ENCODE measurements around the gene NRG3. TPM values are rescaled to one million over a fixed set of nuclear protein-coding genes. Genes with fewer than 3 reads are reported as not detected.

NRG3 gene
- total and polyA plus RNA-seq, 5 experiments from 2014 or later, result not detected

DNA sequence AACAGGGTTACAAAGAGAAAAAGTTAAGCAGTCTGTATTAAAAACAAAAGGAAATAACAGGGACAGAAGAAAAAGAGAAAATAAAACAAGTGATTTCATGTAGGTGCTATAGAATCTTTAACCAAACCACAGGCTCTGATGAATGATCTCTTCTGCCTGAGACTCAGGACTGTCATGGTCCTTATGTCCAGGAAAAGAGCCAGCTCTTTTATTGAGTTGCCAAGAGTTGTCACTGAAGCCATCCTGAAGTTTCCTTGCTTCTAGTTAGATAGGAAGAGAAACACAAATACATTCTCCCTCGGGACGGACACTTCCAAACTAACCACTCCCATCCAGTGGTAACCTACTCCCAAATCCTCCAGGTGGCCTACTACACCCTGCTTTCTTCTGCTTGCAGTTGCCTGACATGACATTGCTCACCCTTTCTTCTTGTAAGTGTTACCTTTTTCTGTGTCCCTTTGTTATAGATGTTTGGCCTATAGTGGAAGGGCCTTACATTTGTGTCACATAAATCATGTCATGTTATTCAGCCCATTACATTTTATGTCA is 346.7 kb downstream of the NRG3 start:
- H3K4me1 Mint-ChIP-seq, result no peaks in the 10 kb centered on the region

DNA sequence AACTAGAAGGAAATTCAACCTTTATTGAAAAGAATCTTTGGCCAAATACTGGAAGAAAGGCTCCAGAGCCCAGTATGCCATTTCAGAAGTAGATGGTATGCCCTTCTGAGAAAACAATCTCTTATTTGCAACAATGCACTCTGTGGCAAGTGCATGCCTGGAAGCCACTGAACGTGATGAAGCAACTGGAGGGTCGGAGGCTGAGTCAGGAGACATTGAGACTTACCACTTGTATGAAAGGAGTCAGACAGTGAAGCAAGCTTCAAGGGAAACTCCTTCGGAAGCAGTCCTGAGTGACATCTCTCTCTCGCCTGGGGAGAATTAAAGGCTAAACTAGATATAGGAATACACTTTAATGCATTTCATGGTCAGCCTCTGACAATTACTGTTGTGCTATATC is 353.7 kb downstream of the NRG3 start:
- DNase-seq, result no peak
- ATAC-seq, result no peak
- peaks cover 1 to 20% (median 8%) of the 10 kb centered on the region in 9 donors for H3K9me3 Mint-ChIP-seq
- POLR2A ChIA-PET, result no interaction called here
- no peaks in the 10 kb centered on the region for H3K4me1 Mint-ChIP-seq
- H3K4me3 Mint-ChIP-seq, result no peak overlapping the region
- H3K36me3 Mint-ChIP-seq, result no peaks in the 10 kb centered on the region
- H3K27me3 Mint-ChIP-seq, result no peaks in the 10 kb centered on the region
- H3K27ac Mint-ChIP-seq, result no peak overlapping the region

More for the DNA sequence above, 346.7 kb downstream of the NRG3 start:
- Mint-ChIP-seq H3K27ac (no peak overlapping the region), H3K27me3 (no peaks in the 10 kb centered on the region), H3K36me3 (no peaks in the 10 kb centered on the region), H3K9me3 (peaks cover 0 to 3% (median 0%) of the 10 kb centered on the region in 9 donors), H3K4me3 (no peak overlapping the region)
- POLR2A ChIA-PET, result no interaction called here
- DNase-seq, result no peak
- no peak for ATAC-seq

DNA sequence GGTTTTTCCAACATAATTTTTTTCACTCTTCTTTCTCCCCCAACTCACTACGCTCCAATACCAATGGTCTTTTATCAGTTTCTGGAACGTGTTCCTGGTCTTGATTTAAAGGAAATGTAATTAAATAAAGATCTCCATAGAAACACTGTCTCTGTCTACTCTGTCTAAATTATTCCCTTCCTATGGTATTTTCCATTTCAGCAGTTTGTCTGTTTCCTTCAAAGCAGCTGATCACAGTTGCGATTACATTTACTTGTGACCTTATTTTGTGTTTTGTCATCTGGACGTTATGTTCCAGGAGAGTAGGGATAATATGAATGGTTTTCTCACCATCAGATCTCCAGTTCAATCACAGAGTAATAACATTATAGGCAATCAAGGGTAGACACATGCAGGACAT is 359.2 kb downstream of the NRG3 start:
- POLR2A ChIA-PET, result no interaction called here

DNA sequence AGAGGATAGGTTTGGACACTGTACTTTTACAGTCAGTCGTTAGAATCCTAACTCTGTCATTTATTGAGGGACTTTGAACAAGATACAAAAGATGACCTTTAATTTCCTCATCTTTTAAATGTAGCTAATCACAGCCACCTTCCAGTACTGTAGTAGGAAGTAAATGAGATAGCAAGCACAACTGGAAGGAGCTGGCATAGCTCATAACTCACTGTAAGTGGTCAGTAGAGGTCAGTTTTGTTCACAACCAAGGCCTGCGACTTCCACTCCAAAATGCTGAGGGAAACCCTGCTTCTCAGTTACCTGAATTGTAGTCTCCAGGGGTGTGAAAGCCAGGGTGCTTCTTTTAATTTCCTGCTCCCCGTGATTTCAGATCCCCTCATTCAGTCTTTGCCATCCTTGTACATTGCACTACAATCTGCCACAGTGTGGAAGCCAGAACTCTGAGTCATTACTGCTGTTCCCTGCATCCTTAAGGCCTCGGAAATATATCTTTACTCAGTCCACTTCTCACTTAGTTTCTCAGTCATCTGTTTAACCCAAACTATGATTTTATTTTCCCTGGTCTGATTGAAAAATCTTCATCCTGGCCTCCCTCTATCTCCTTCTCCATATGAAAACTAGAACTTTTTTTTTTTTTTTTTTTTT is 361.2 kb downstream of the NRG3 start:
- H3K4me1 Mint-ChIP-seq, result no peaks in the 10 kb centered on the region
- POLR2A ChIA-PET, result no interaction called here
- peaks cover 0 to 19% (median 12%) of the 10 kb centered on the region in 9 donors for H3K9me3 Mint-ChIP-seq
- no peak overlapping the region for H3K4me3 Mint-ChIP-seq
- no peak overlapping the region for H3K27ac Mint-ChIP-seq
- H3K27me3 Mint-ChIP-seq, result no peaks in the 10 kb centered on the region
- ATAC-seq, result no peak
- H3K36me3 Mint-ChIP-seq, result no peaks in the 10 kb centered on the region
- no peak for DNase-seq

More for the DNA sequence above, 359.2 kb downstream of the NRG3 start:
- H3K27me3 Mint-ChIP-seq, result no peaks in the 10 kb centered on the region
- ATAC-seq (no peak), DNase-seq (no peak)
- H3K27ac Mint-ChIP-seq, result no peak overlapping the region
- no peak overlapping the region for H3K4me3 Mint-ChIP-seq
- H3K36me3 Mint-ChIP-seq, result no peaks in the 10 kb centered on the region
- H3K4me1 Mint-ChIP-seq, result no peaks in the 10 kb centered on the region
- H3K9me3 Mint-ChIP-seq, result peaks cover 2 to 21% (median 14%) of the 10 kb centered on the region in 9 donors

DNA sequence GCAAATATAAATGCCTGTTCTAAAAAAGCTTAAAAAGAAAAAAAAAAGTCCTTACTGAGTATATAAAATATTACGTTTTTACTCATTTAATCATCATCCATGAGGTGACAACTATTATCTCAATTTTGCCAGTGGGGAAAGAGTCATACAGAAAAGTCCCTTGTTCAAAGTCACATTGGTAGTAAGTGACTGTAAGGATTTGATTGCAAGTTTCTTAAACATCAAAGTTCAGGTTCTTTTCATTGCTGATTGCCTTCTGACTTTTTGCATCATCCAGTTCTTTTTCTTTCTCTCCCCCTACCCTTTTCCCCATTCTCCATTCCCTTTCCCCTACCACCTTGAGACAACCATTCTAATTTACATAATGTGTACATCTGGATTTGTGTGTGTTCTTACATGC is 363.3 kb downstream of the NRG3 start:
- no peak for ATAC-seq
- no peak overlapping the region for H3K4me3 Mint-ChIP-seq

DNA sequence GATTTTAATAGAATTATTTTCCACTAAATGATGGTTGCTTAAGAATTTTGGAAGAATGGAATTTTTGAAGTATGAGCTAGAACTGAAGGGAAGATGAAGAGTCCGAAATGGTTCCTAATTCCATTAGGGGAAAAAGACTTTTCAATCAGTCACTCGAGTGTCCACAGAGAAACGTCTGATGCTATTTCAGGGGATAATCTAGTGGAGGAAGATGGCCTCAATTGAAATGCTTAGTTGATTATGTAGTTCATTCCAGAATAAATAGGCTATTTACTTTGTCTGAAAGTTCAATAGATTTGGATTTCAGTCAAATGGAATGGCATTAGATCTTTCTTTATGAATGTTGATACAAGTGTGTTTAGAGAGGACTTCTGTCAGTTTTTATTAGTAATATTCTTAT is 365.4 kb downstream of the NRG3 start:
- ATAC-seq (no peak), DNase-seq (no peak)
- Mint-ChIP-seq H3K36me3 (no peaks in the 10 kb centered on the region), H3K27ac (no peak overlapping the region), H3K27me3 (no peaks in the 10 kb centered on the region), H3K4me1 (no peaks in the 10 kb centered on the region), H3K4me3 (no peak overlapping the region), H3K9me3 (peaks cover 0 to 7% (median 0%) of the 10 kb centered on the region in 9 donors)
- POLR2A ChIA-PET, result no interaction called here

More for the DNA sequence above, 363.3 kb downstream of the NRG3 start:
- POLR2A ChIA-PET, result no interaction called here
- DNase-seq, result no peak
- Mint-ChIP-seq H3K9me3 (peaks cover 0 to 14% (median 10%) of the 10 kb centered on the region in 9 donors), H3K36me3 (no peaks in the 10 kb centered on the region), H3K27me3 (no peaks in the 10 kb centered on the region), H3K27ac (no peak overlapping the region), H3K4me1 (no peaks in the 10 kb centered on the region)

DNA sequence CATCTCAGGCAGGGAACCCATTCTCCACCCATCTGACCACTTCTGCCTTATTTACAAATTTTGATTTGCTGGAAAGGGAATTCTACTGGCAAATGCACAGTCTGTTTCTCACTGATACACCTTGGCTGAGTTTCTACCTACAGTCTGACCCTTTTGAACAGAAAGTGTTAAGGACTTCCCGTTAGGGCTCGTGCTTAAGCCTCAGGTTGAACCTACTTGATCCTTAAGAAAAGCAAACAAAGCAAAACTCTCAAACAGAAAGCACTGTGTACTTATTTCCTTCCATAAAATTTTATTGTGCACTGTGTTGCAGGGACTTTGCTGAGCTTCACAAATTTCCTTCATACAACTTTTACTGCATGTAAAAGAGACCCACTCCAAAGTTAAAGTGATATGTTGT is 367.8 kb downstream of the NRG3 start:
- Mint-ChIP-seq H3K4me1 (no peaks in the 10 kb centered on the region), H3K4me3 (no peak overlapping the region), H3K27ac (no peak overlapping the region), H3K9me3 (peaks cover 0 to 7% (median 0%) of the 10 kb centered on the region in 9 donors), H3K27me3 (no peaks in the 10 kb centered on the region), H3K36me3 (no peaks in the 10 kb centered on the region)
- POLR2A ChIA-PET, result no interaction called here
- ATAC-seq (no peak), DNase-seq (no peak)

DNA sequence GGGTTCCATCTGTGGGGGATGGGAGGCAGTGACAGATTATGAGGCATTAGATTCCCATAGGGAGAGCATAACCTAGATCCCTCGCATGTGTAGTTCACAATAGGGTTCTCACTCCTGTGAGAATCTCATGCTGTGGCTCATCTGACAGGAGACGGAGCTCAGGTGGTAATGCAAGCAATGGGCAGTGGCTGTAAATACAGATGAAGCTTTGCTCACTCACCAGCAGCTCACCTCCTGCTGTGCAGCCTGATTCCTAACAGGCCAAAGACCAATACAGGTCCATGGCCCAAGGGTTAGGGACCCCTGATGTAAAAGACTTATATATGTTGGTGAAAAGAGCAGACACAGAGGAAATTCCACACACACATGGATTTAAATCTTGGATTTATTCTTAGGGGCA is 370.2 kb downstream of the NRG3 start:
- POLR2A ChIA-PET, result no interaction called here
- DNase-seq (no peak), ATAC-seq (no peak)
- Mint-ChIP-seq H3K4me1 (no peaks in the 10 kb centered on the region), H3K9me3 (peaks cover 0 to 7% (median 0%) of the 10 kb centered on the region in 9 donors), H3K36me3 (no peaks in the 10 kb centered on the region), H3K27me3 (no peaks in the 10 kb centered on the region), H3K4me3 (no peak overlapping the region), H3K27ac (no peak overlapping the region)

DNA sequence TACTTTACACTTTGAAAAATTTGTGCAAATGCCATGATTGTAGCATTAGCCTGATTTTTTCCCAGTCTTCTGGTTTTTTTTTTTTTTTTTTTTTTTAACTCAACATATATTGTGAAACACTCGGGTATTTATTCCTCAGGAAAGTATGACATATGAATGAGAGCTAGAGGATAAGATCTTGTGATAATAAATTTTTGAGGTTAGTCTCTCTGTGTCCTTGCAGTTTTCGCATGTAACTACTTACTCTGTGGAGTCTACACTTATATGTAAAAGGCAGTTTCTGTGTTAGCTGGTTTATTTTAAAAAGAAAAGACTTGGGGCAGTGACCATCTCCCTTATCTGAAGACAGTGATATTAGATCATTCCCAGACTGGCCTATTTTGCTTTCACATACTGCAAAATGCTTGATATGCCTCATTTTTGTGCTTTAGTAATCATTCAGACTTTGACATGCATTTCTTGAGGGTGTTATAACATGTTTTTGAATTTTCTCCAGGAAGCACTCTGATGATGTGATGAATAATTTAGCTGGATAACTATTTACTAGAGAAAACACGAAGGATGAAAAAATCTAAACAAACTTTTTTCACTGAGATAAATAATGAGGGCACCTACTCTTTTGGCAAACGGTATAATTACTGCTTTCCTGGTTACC is 371.0 kb downstream of the NRG3 start:
- H3K27ac Mint-ChIP-seq, result no peak overlapping the region
- DNase-seq (no peak), ATAC-seq (no peak)
- no peak overlapping the region for H3K4me3 Mint-ChIP-seq
- H3K36me3 Mint-ChIP-seq, result no peaks in the 10 kb centered on the region
- POLR2A ChIA-PET, result no interaction called here
- H3K27me3 Mint-ChIP-seq, result no peaks in the 10 kb centered on the region
- H3K4me1 Mint-ChIP-seq, result no peaks in the 10 kb centered on the region
- peaks cover 0 to 2% (median 0%) of the 10 kb centered on the region in 9 donors for H3K9me3 Mint-ChIP-seq

DNA sequence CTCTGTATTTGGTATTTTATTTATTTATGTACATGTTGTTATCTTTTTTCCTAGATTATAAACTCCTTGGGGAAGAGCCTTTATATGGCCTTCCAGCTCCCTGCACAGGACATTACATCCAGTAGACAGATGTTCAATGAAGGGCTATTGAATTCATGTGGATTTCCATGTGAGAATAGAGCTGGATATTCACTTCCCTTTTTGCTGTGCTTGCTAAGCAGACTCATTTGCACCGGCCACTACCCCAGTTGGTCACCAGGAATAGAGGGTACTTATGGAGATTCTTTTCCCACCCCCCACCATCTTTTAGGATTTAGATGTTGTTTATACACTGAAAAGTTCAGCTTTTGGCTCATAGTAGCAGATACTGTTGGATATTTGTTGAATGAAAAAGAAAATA is 374.1 kb downstream of the NRG3 start:
- POLR2A ChIA-PET, result no interaction called here
- H3K9me3 Mint-ChIP-seq, result peaks cover 0 to 10% (median 2%) of the 10 kb centered on the region in 9 donors
- no peak for DNase-seq
- no peaks in the 10 kb centered on the region for H3K36me3 Mint-ChIP-seq
- no peak overlapping the region for H3K4me3 Mint-ChIP-seq
- no peaks in the 10 kb centered on the region for H3K4me1 Mint-ChIP-seq
- peaks cover 0 to 4% (median 0%) of the 10 kb centered on the region in 5 donors for H3K27me3 Mint-ChIP-seq
- ATAC-seq, result no peak
- H3K27ac Mint-ChIP-seq, result no peak overlapping the region

DNA sequence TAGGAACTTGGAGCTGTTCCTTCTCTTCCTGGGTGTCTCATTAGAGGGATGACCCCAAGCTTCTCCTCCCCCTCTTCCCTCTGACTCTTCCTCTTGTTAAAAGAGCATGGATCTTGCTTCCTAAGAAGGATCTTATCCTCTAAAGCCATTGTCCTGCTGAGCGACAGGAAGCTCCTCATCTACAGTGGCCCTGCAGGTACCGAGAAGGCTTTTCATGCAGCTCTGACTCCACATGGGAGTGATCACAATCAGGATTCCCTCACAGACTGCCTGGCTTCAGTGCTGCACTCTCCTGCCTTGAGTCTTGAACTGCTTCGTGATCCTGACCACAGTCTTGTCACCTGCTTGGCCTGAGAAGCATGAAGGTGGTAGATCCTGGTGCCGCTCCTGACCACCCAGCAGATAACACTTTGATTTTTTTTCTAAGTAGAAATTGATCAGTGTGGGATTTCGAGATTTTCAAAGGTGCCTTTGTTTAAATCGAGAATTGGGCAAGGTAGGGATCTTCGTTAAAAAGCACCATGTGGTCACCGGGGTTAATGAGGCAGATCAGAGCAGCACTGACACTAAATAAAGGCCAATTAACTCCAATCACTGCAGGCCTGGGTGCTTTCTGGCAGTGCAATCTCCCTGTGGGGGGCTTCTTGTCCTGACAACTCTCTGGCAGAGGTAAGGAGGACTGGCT is 376.4 kb downstream of the NRG3 start:
- no peak for DNase-seq
- Mint-ChIP-seq H3K36me3 (no peaks in the 10 kb centered on the region), H3K27me3 (peaks cover 0 to 4% (median 0%) of the 10 kb centered on the region in 5 donors), H3K27ac (no peak overlapping the region), H3K4me3 (no peak overlapping the region), H3K9me3 (peaks cover 0 to 10% (median 1%) of the 10 kb centered on the region in 9 donors), H3K4me1 (no peaks in the 10 kb centered on the region)
- ATAC-seq, result no peak
- POLR2A ChIA-PET, result no interaction called here

DNA sequence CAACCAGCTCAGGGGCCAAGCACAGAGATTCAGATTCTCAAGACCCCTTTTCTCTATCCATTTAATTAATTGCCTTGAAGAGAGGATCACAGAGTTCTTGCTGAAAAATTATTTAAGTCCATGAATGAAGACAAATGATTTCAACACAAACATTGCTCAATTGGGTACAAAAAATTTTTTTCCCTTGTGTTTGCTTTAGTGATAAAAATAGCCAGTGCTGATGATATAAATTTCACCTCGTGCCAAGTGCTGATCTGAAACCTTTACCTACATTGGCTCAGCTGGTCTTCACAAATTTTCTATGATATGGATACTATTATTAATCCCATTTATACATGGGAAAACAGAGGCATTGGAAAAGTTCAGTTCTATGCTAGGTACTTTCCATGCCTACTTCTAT is 377.1 kb downstream of the NRG3 start:
- Mint-ChIP-seq H3K4me3 (no peak overlapping the region), H3K4me1 (no peaks in the 10 kb centered on the region), H3K9me3 (peaks cover 0 to 14% (median 1%) of the 10 kb centered on the region in 9 donors), H3K36me3 (no peaks in the 10 kb centered on the region), H3K27ac (no peak overlapping the region), H3K27me3 (peaks cover 0 to 4% (median 0%) of the 10 kb centered on the region in 5 donors)
- DNase-seq (no peak), ATAC-seq (no peak)
- POLR2A ChIA-PET, result no interaction called here

DNA sequence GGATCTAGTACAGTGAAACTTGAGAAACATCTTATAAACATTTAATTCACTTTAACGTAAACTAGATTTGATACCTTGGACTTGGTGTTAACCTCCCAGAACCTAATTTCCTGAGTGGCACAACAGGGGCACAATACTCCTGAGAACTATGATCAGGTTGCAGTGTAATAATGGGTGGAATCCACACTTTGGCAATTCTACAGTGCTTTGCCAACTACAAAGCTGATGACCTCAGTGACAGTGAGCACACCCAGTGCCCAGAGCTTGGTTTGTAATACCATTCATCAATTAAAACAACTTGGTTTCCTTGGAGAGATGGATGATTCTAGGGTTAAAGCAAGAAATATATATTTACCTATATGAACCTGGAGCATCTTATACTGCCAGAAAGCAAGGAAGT is 379.2 kb downstream of the NRG3 start:
- ATAC-seq, result no peak
- H3K27ac Mint-ChIP-seq, result no peak overlapping the region
- POLR2A ChIA-PET, result no interaction called here
- DNase-seq, result no peak
- H3K27me3 Mint-ChIP-seq, result peaks cover 0 to 4% (median 0%) of the 10 kb centered on the region in 5 donors
- no peak overlapping the region for H3K4me3 Mint-ChIP-seq
- H3K9me3 Mint-ChIP-seq, result peaks cover 0 to 14% (median 1%) of the 10 kb centered on the region in 9 donors
- H3K4me1 Mint-ChIP-seq, result no peaks in the 10 kb centered on the region
- H3K36me3 Mint-ChIP-seq, result no peaks in the 10 kb centered on the region

Measured in naive thymus-derived CD8-positive, alpha-beta T cell (primary cell).